Activated naive CD8-positive, alpha-beta T cell treated with anti-CD3 and anti-CD28 coated beads, Interleukin-2, amount 50 U/mL, for 16 hours (primary cell): Measurements from ENCODE around the gene MLLT1.
"Not testable (repeated sequence)": the region's sequence is repeated elsewhere in the genome, so short reads cannot be mapped to it uniquely, and the experiment has no call there.

Source experiments
- DNase-seq: peaks from one replicate; pipeline ENCODE4 v3.0.0-alpha.2; 2020; ENCODE audit warnings: low read depth, low spot score

The MLLT1 gene, protein sequence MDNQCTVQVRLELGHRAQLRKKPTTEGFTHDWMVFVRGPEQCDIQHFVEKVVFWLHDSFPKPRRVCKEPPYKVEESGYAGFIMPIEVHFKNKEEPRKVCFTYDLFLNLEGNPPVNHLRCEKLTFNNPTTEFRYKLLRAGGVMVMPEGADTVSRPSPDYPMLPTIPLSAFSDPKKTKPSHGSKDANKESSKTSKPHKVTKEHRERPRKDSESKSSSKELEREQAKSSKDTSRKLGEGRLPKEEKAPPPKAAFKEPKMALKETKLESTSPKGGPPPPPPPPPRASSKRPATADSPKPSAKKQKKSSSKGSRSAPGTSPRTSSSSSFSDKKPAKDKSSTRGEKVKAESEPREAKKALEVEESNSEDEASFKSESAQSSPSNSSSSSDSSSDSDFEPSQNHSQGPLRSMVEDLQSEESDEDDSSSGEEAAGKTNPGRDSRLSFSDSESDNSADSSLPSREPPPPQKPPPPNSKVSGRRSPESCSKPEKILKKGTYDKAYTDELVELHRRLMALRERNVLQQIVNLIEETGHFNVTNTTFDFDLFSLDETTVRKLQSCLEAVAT

GRCh38 chr19:6279931-6280591 lies at the start of gene MLLT1:
Gene MLLT1, minus strand, starts transcription at chr19:6279975. Its CDS starts 191 bp downstream, at chr19:6279784.
- peak; percentile 94 for DNase-seq

- DNase-seq: no peak
Measured at GRCh38 chr19:6326815-6327214, 47.0 kb upstream of the MLLT1 start.

DNA sequence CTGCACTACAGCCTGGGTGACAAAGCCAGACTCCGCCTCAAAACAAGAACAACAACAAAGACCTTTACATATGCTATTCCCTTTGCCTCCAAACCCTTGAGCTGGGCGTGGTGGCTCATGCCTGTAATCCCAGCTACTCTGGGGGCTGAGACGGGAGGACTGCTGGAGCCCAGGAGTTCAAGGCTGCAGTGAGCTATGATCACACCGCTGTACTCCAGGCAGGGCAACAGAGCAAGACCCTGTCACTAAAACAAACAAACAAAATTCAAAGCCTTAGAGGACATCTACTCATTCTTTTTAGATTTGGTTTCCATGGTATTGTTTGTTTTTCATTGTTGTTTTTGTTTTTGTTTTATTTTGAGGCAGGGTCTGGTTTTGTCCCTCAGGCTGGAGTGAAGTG lies 45.8 kb upstream of the MLLT1 start:
- no peak for DNase-seq

DNA sequence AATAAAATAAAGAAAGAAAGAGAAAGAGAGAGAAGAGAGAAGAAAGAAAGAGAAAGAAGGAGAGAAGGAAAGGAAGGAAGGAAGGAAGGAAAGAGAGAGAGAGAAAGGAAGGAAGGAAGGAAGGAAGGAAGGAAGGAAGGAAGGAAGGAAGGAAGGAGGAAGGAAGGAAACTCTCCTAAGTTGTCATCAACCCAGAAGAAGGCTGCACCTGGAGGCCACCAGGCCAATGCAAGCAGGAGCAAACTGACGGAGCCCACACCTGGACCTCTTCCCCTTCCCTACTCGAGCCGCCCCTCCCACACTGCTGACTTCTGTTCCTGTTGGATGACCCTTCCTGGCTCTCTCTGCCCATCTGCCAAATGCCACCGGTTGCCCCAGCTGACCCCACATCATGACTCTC lies 45.0 kb upstream of the MLLT1 start:
- DNase-seq: no peak

DNA sequence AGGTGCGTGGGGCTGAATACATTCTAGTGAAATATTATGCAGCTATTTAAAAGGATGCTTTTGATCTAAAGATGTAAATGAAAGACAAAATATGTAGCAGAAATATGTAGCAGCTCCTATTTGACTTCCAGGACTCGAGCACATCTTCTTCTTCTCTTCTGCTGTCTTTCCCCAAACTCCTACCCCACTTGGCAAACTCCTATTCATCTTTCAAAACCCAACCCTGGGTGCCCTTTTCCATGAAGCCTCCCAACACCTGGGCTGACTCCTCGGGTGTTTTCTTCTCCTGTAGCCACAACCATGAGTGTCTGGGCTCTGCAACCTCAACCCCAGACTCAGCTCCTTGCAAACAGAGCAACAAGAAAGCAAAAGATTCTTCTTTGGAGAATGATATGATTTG lies 42.5 kb upstream of the MLLT1 start:
- no peak for DNase-seq

GRCh38 chr19:6319376-6319775 lies 39.6 kb upstream of the MLLT1 start:
- DNase-seq: no peak

GRCh38 chr19:6318772-6319171 lies 39.0 kb upstream of the MLLT1 start:
- DNase-seq: no peak

- not testable (repeated sequence) for DNase-seq
Measured at GRCh38 chr19:6315646-6316045, 35.9 kb upstream of the MLLT1 start.

DNA sequence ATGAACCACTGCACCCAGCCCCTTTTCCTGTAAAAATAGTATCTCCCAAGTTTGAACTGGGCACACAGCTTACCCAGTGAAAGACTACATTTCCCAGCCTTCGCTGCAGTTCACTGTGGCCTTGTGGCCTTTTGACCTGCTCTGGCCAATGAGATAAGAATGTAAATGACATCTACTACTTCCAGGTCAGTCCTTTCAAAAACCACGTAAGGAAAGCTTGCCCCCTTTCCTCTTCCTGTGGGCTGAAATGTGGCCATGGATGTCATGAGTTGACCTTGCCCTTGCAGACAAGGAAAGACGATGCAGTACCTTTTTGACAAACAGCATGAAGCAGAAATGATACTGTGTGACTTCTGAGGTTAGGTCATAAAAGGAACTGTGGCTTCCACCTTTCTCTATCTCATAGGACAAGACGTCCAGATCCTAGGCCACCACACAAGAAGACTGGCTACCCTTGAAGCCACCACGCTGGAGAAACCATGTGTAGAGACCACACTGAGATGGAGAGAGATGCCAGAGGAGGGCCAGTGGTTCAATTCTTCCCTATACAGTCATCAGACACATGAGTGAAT lies 33.7 kb upstream of the MLLT1 start:
- DNase-seq: no peak

DNA sequence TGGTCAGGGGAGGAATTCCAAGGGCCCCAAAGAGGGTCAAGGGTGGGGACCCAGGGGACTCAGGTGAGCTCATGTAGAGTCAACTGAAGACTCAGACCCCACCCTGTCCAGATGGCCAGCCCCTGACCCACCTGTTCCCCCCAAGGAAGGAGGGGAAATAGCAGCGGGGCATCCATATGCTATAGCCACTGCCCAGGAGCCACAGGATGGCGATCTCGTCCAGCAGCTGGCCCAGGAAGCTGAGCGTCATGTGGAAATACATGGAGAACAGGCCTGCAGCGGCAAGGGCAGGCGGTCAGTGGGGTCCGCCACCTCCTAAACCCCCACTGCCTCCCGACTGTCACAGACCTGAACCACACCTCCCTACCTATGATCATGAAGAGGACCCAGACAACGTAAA lies 32.2 kb upstream of the MLLT1 start:
- DNase-seq: no peak

GRCh38 chr19:6298413-6298812 lies 18.6 kb upstream of the MLLT1 start:
- no peak for DNase-seq

GRCh38 chr19:6297202-6297601 lies 17.4 kb upstream of the MLLT1 start:
- no peak for DNase-seq

DNA sequence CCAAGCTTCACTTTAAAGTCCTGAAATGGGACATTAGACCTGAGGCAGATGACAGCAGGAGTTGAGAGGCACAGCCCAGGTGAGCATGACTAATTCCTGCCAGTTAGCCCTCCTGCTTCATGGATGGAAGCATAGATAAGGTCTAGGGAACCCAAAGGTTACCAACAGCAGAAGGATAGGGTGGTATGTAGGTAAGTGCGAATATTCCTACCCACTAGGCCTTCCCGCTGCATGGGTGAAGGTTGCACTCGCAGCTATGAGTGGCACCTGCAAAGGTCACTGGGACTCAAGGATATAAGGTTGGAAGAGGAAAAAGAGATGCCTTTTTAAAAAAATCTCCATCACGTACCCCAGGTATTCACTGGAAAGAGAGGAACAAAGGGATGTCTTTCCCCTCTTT lies 12.2 kb upstream of the MLLT1 start:
- DNase-seq: no peak

GRCh38 chr19:6288737-6289136 lies 9.0 kb upstream of the MLLT1 start:
- DNase-seq: no peak

- no peak for DNase-seq
Measured at GRCh38 chr19:6287269-6287885, 7.6 kb upstream of the MLLT1 start.

GRCh38 chr19:6286676-6287075 lies 6.9 kb upstream of the MLLT1 start:
- DNase-seq: no peak

GRCh38 chr19:6282393-6282792 lies 2.6 kb upstream of the MLLT1 start:
- DNase-seq: not testable (repeated sequence)

DNA sequence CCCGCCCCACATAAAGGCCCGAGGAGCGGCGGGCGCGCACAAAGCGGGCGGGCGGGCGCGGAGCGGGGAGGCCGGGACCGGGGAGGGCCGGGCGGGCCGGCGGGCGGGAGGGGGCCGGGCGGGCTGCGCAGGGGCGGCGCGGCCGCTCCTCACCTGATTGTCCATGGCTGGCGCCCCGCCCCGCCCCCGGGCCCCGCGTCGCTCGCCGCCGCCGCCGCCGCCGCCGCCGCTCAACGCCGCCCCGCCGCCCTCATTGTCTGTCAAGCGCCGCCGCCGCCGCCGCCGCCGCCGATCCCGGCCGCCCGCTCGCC lies 200 bp downstream of the MLLT1 start:
- no peak for DNase-seq

- no peak for DNase-seq
Measured at GRCh38 chr19:6278740-6279619, 795 bp downstream of the MLLT1 start.

- DNase-seq: no peak
Measured at GRCh38 chr19:6278051-6278450, 1.7 kb downstream of the MLLT1 start.

DNA sequence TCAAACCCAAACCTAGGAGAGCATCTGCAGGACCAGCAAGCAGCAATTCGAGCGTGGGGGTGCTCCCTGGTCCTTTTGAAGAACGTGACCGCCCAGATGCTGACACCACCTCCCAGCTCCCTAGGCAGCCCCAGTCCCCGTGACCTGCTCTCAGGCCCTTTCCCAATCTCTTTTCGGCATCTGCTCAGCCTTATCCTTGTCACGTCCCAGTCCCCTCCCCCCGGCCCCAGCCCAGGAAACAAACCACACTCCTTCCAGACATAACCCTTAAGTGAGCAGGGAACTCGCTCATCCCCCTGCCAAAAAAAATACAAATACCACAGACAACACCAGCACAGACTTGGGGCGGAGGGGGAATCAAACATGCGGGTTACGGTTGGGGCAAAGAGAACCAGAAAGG lies 3.3 kb downstream of the MLLT1 start:
- DNase-seq: no peak
